ENCODE data around the gene POC1A.

The POC1A gene

GRCh38 chr3:52128118-52128683 lies 26.0 kb downstream of the POC1A start:
- no peak for DNase-seq (ENCODE audit: low read depth)

GRCh38 chr3:52126500-52126899 lies 27.7 kb downstream of the POC1A start:
- DNase-seq (ENCODE audit: low read depth): no peak

- DNase-seq (ENCODE audit: low read depth): no peak
Measured at GRCh38 chr3:52126036-52126435, 28.2 kb downstream of the POC1A start.

- DNase-seq (ENCODE audit: low read depth): no peak
Measured at GRCh38 chr3:52124766-52125165, 29.5 kb downstream of the POC1A start.

- no peak for DNase-seq (ENCODE audit: low read depth)
Measured at GRCh38 chr3:52124126-52124525, 30.1 kb downstream of the POC1A start.

GRCh38 chr3:52123106-52123725 lies 31.0 kb downstream of the POC1A start:
- peak; percentile 51 for DNase-seq (ENCODE audit: low read depth)

- DNase-seq (ENCODE audit: low read depth): no peak
Measured at GRCh38 chr3:52122491-52122890, 31.7 kb downstream of the POC1A start.

- no peak for DNase-seq (ENCODE audit: low read depth)
Measured at GRCh38 chr3:52121813-52122212, 32.4 kb downstream of the POC1A start.

- no peak for DNase-seq (ENCODE audit: low read depth)
Measured at GRCh38 chr3:52121464-52121805, 32.8 kb downstream of the POC1A start.

GRCh38 chr3:52120556-52121463 lies 33.4 kb downstream of the POC1A start:
- no peak for DNase-seq (ENCODE audit: low read depth)

GRCh38 chr3:52119826-52120225 lies 34.4 kb downstream of the POC1A start:
- no peak for DNase-seq (ENCODE audit: low read depth)

GRCh38 chr3:52119099-52119498 lies 35.1 kb downstream of the POC1A start:
- DNase-seq (ENCODE audit: low read depth): no peak

- no peak for DNase-seq (ENCODE audit: low read depth)
Measured at GRCh38 chr3:52118156-52118875, 35.9 kb downstream of the POC1A start.

GRCh38 chr3:52117537-52117936 lies 36.7 kb downstream of the POC1A start:
- DNase-seq (ENCODE audit: low read depth): no peak

- no peak for DNase-seq (ENCODE audit: low read depth)
Measured at GRCh38 chr3:52112056-52112455, 42.2 kb downstream of the POC1A start.

GRCh38 chr3:52110502-52110901 lies 43.7 kb downstream of the POC1A start:
- DNase-seq (ENCODE audit: low read depth): no peak

- DNase-seq (ENCODE audit: low read depth): no peak
Measured at GRCh38 chr3:52109611-52110301, 44.5 kb downstream of the POC1A start.

GRCh38 chr3:52108302-52109232 lies 45.7 kb downstream of the POC1A start:
- DNase-seq (ENCODE audit: low read depth): no peak

- DNase-seq (ENCODE audit: low read depth): no peak
Measured at GRCh38 chr3:52106951-52107611, 47.1 kb downstream of the POC1A start.

Data from stimulated activated CD8-positive, alpha-beta memory T cell treated with anti-CD3 and anti-CD28 coated beads, Interleukin-7, amount 100 ng/mL, for 24 hours (primary cell).